ENCODE data around the gene HOXA1.

GRCh38 chr7:27116962-27117886, 21.4 kb upstream of the HOXA1 start:
- TF ChIP-seq POLR2AphosphoS5 (IDR thresholded peaks at IDR 0.05; ENCODE audit: low read depth, low read length), result 0 out of 2 replicates have a peak, but pooled peaks have one; percentile 23
- TF ChIP-seq, protein P1, sequence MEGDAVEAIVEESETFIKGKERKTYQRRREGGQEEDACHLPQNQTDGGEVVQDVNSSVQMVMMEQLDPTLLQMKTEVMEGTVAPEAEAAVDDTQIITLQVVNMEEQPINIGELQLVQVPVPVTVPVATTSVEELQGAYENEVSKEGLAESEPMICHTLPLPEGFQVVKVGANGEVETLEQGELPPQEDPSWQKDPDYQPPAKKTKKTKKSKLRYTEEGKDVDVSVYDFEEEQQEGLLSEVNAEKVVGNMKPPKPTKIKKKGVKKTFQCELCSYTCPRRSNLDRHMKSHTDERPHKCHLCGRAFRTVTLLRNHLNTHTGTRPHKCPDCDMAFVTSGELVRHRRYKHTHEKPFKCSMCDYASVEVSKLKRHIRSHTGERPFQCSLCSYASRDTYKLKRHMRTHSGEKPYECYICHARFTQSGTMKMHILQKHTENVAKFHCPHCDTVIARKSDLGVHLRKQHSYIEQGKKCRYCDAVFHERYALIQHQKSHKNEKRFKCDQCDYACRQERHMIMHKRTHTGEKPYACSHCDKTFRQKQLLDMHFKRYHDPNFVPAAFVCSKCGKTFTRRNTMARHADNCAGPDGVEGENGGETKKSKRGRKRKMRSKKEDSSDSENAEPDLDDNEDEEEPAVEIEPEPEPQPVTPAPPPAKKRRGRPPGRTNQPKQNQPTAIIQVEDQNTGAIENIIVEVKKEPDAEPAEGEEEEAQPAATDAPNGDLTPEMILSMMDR (IDR thresholded peaks at IDR 0.05), result no peak
- TF ChIP-seq, protein P2, sequence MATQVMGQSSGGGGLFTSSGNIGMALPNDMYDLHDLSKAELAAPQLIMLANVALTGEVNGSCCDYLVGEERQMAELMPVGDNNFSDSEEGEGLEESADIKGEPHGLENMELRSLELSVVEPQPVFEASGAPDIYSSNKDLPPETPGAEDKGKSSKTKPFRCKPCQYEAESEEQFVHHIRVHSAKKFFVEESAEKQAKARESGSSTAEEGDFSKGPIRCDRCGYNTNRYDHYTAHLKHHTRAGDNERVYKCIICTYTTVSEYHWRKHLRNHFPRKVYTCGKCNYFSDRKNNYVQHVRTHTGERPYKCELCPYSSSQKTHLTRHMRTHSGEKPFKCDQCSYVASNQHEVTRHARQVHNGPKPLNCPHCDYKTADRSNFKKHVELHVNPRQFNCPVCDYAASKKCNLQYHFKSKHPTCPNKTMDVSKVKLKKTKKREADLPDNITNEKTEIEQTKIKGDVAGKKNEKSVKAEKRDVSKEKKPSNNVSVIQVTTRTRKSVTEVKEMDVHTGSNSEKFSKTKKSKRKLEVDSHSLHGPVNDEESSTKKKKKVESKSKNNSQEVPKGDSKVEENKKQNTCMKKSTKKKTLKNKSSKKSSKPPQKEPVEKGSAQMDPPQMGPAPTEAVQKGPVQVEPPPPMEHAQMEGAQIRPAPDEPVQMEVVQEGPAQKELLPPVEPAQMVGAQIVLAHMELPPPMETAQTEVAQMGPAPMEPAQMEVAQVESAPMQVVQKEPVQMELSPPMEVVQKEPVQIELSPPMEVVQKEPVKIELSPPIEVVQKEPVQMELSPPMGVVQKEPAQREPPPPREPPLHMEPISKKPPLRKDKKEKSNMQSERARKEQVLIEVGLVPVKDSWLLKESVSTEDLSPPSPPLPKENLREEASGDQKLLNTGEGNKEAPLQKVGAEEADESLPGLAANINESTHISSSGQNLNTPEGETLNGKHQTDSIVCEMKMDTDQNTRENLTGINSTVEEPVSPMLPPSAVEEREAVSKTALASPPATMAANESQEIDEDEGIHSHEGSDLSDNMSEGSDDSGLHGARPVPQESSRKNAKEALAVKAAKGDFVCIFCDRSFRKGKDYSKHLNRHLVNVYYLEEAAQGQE (IDR thresholded peaks at IDR 0.05; ENCODE audit: insufficient read depth in 1 of 2, low read depth in 2 of 2, low read length in 1 of 2), result no peak
